HepG2 (cell line): ENCODE results near the gene C22orf39. TPM values are rescaled to one million over a fixed set of nuclear protein-coding genes. Genes with fewer than 3 reads are reported as not detected.

ENCODE experiments used
- ATAC-seq: fragments of 200-7000 bp; cut with Tn5 transposase; 3 replicates; pipeline ENCODE4 v1.9.1; 2020; ENCODE audit warnings: mild to moderate bottlenecking, moderate library complexity
- BruUV-seq: library from RNA; stranded (reverse); fragments of 400-500 nt; replicated peaks from 2 replicates; lab custom pipeline; 2021; lab: Mats Ljungman, UMichigan
- CTCF ChIA-PET: fragments of 300-600 bp; formaldehyde crosslinking; extraction: SDS; loops from one replicate; lab custom pipeline; 2021; ENCODE audit warnings: low total read pairs, inconsistent platforms, low intra/inter-chr PET ratio; lab: Yijun Ruan, JAX
- POLR2A ChIA-PET: fragments of 350-600 bp; sonication (Branson Sonifier 250); formaldehyde crosslinking; loops from one replicate; lab custom pipeline; 2020; ENCODE audit warnings: antibody characterized with exemption, inconsistent platforms; lab: Yijun Ruan, JAX
- DNase-seq: peaks from one replicate; pipeline ENCODE4 v3.0.0-alpha.2; 2015; ENCODE audit warnings: low spot score
- FAIRE-seq: peaks from 3 replicates; lab custom pipeline; 2011; peaks lifted over from hg19 to GRCh38; lab: Jason Lieb, UNC
- H2AFZ ChIP-seq: one replicate; pipeline ENCODE4 v1.6.1; 2011; ENCODE audit warnings: low read length, inconsistent platforms
- H3K27ac ChIP-seq: fragments of 300-600 bp; 3 replicates; pipeline ENCODE4 v1.8.0; 2011; ENCODE audit warnings: mixed run types, mild to moderate bottlenecking, mixed read lengths, low read length, inconsistent platforms; ENCODE audit not compliant: insufficient read depth; ENCODE audit errors: extremely low read length
- H3K27me3 ChIP-seq, 2 experiments: fragments of 200-600 bp in 1 of 2; 2 replicates in 1 of 2; 3 replicates in 1 of 2; pipeline versions ENCODE4 v1.6.0 to v1.8.0; 2011; ENCODE audit warnings: low read length in 2 of 2, mild to moderate bottlenecking in 2 of 2, moderate library complexity in 2 of 2, inconsistent platforms in 1 of 2; ENCODE audit not compliant: insufficient read depth in 2 of 2, control insufficient read depth in 1 of 2
- H3K36me3 ChIP-seq, 2 experiments: fragments of 200-600 bp in 1 of 2; replicated peaks in 1 of 2; 2 replicates in 1 of 2; 3 replicates in 1 of 2; pipeline versions ENCODE4 v1.5.1 to v1.8.0; 2011; ENCODE audit warnings: low read length in 2 of 2, inconsistent platforms in 1 of 2; ENCODE audit not compliant: insufficient read depth in 2 of 2, control insufficient read depth in 1 of 2
- H3K4me1 ChIP-seq: 2 replicates; pipeline ENCODE4 v1.5.1; 2012; ENCODE audit warnings: low read length, inconsistent platforms; ENCODE audit not compliant: insufficient read depth
- H3K4me2 ChIP-seq: 2 replicates; pipeline ENCODE4 v1.6.0; 2011; ENCODE audit warnings: low read depth, low read length, inconsistent platforms
- H3K4me3 ChIP-seq, 3 experiments: fragments of 200-600 bp in 1 of 3; sonication (generic), shearing (Covaris generic) in 1 of 3; replicated peaks in 1 of 3; 2 replicates each; pipeline ENCODE4 v1.5.1; 2011 to 2016; ENCODE audit warnings: low read length in 3 of 3, inconsistent platforms in 2 of 3, low read depth in 2 of 3, mild to moderate bottlenecking in 2 of 3, control low read depth in 1 of 3, mixed read lengths in 1 of 3; ENCODE audit not compliant: insufficient read depth in 1 of 3
- H3K79me2 ChIP-seq: one replicate; pipeline ENCODE4 v1.6.1; 2011; ENCODE audit warnings: low read length, inconsistent platforms; ENCODE audit not compliant: insufficient read depth
- H3K9ac ChIP-seq: 2 replicates; pipeline ENCODE4 v1.6.0; 2011; ENCODE audit warnings: mild to moderate bottlenecking, low read depth, low read length, inconsistent platforms; ENCODE audit not compliant: insufficient read depth
- H3K9me3 ChIP-seq: 2 replicates; pipeline ENCODE4 v1.5.1; 2012; ENCODE audit warnings: mild to moderate bottlenecking, low read length
- H4K20me1 ChIP-seq: 2 replicates; pipeline ENCODE4 v1.6.0; 2011; ENCODE audit warnings: inconsistent platforms, mild to moderate bottlenecking, low read length, moderate library complexity; ENCODE audit not compliant: insufficient read depth
- ARID2 ChIP-seq: sonication (generic); formaldehyde crosslinking; IDR thresholded peaks from 2 replicates; pipeline ENCODE4 v1.8.1; 2022; ENCODE audit warnings: mild to moderate bottlenecking, missing genetic modification reagents, borderline replicate concordance
- ASH2L ChIP-seq: fragments of 300-600, 200-600 bp; sonication (generic); IDR thresholded peaks from 2 replicates; pipeline ENCODE4 v1.7.0; 2017; ENCODE audit warnings: low read depth, mild to moderate bottlenecking, moderate library complexity, mixed read lengths, low read length; ENCODE audit not compliant: insufficient read length
- GATAD2A ChIP-seq: IDR thresholded peaks from 2 replicates; pipeline ENCODE4 v1.6.1; 2016
- KMT2A ChIP-seq: sonication (generic); formaldehyde crosslinking; IDR thresholded peaks from 2 replicates; pipeline ENCODE4 v1.4.0; 2020; ENCODE audit warnings: missing genetic modification reagents
- MBNL3 ChIP-seq: fragments of 250-450 bp; sonication (Bioruptor Pico); conservative IDR thresholded peaks from 2 replicates; pipeline ENCODE4 v1.8.0; 2022; ENCODE audit warnings: mild to moderate bottlenecking, inconsistent platforms
- PHB2 ChIP-seq: fragments of 450-650 bp; IDR thresholded peaks from 2 replicates; pipeline ENCODE4 v1.6.1; 2018; ENCODE audit not compliant: partially characterized antibody
- PPARG ChIP-seq: conservative IDR thresholded peaks from 2 replicates; pipeline ENCODE4 v1.6.1; 2016; ENCODE audit warnings: missing biosample characterization, missing genetic modification reagents
- RAD51 ChIP-seq: fragments of 450-650 bp; IDR thresholded peaks from 2 replicates; pipeline ENCODE4 v1.6.1; 2016; ENCODE audit warnings: borderline replicate concordance
- TMF1 ChIP-seq: sonication (generic); formaldehyde crosslinking; IDR thresholded peaks from 2 replicates; pipeline ENCODE4 v1.8.1; 2022; ENCODE audit warnings: low read depth, missing genetic modification reagents
- ZBTB21 ChIP-seq: sonication (generic); formaldehyde crosslinking; IDR thresholded peaks from 2 replicates; pipeline ENCODE4 v1.4.0; 2020; ENCODE audit warnings: missing genetic modification reagents
- ZNF263 ChIP-seq: sonication (generic); formaldehyde crosslinking; IDR thresholded peaks from 2 replicates; pipeline ENCODE4 v1.4.0; 2020; ENCODE audit warnings: missing genetic modification reagents
- ZNF343 ChIP-seq: sonication (generic); formaldehyde crosslinking; IDR thresholded peaks from 2 replicates; pipeline ENCODE4 v1.4.0; 2020; ENCODE audit warnings: mild to moderate bottlenecking, missing genetic modification reagents
- ZNF670 ChIP-seq: sonication (generic); formaldehyde crosslinking; IDR thresholded peaks from 2 replicates; pipeline ENCODE4 v1.8.0; 2022; ENCODE audit warnings: mild to moderate bottlenecking, missing genetic modification reagents, borderline replicate concordance
- ZNF724P ChIP-seq: sonication (generic); formaldehyde crosslinking; IDR thresholded peaks from 2 replicates; pipeline ENCODE4 v1.8.0; 2022; ENCODE audit warnings: missing genetic modification reagents, borderline replicate concordance
- WGBS: methylation state at CpG from one replicate; pipeline ENCODE4 v1.1.6; 2017; ENCODE audit warnings: low lambda C conversion rate; 5-methylcytosine and 5-hydroxymethylcytosine counted together
- in situ Hi-C: cut with HindIII; loops from 2 replicates; pipeline ENCODE4 v1.10.0; 2017; ENCODE audit warnings: low pct_unique_long_range_greater_than_20kb; ENCODE audit not compliant: extremely low pct_ligation_motif_present
- intact Hi-C: fragments of 100-400 bp; cut with micrococcal nuclease; formaldehyde crosslinking; loops from one replicate; pipeline ENCODE4 v1.10.0; 2022; ENCODE audit not compliant: unreplicated experiment
- polyA plus RNA-seq, 8 experiments: library from polyadenylated mRNA; depleted of rRNA in 3 of 8; stranded (reverse) in 7 of 8; unstranded in 1 of 8; fragments of >200 nt; fragmentation: Illumina TruSeq in 4 of 8; extraction: Trizol in 4 of 8; gene quantifications; 2 replicates each; pipeline versions ENCODE4 v1.2.1 to v1.2.3, GENCODE V29; 2011 to 2016; ENCODE audit warnings: low read depth in 4 of 8, missing spikeins in 1 of 8, mixed read lengths in 1 of 8; ENCODE audit not compliant: insufficient read depth in 1 of 8
- total RNA-seq, 5 experiments: library from RNA; depleted of rRNA; stranded (reverse); fragments of >200 nt; fragmentation: Illumina TruSeq; extraction: Trizol; gene quantifications; 2 replicates each; pipeline ENCODE4 v1.2.3, GENCODE V29; 2016; ENCODE audit warnings: low read depth in 1 of 5
- TF ChIP-seq, protein P1 (sequence below): sonication (generic); formaldehyde crosslinking; IDR thresholded peaks from 2 replicates; pipeline ENCODE4 v1.5.0; 2020; ENCODE audit warnings: mild to moderate bottlenecking, missing genetic modification reagents
- TF ChIP-seq, protein P2 (sequence below): sonication (generic); formaldehyde crosslinking; IDR thresholded peaks from 2 replicates; pipeline ENCODE4 v1.5.1; 2020; ENCODE audit warnings: mild to moderate bottlenecking, missing genetic modification reagents, moderate library complexity

The C22orf39 gene
- total and polyA plus RNA-seq, 2 of the 13 experiments (the other 11 are each of a cell fraction or from before 2014, with no cell fraction given) = 23.4 to 26.4 TPM

DNA sequence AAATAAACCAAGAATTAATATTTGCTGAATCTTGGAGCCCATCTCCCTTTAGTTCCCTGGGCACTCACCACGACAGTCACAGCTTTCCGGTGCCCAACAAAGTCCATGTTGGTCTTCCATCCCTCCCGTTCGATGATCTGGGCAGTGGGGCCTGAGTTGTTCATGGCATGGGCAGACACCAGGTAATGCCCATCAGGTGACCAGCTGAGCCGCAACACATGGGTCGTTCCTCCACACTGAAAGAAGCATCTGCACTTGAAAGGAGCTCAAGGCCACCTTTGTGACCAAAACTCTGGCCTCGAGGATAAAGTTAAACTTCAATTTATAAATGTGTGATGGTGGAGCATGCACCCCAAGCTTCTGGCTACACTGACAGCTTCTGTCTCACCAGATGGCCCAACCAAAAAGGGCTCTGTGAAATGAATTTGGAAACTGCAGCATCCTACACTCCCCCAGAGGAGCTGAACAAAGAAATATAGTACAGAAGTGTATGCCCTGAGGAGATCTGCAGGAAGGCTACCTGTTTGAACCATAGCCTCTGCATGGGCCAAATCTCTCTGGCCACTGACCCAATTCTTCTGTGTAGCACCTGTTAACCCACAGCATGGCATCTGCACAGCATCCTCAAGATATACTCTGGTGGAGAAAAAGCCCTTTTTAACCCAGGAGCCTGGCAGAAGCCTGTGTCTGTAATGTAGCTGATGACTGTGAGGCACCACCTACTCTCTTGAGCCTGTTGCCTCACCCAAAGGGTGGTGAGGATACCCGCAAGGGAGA is 53.0 kb downstream of the C22orf39 start:
- H2AFZ ChIP-seq = no peak overlapping the region
- H3K9ac ChIP-seq = no peak overlapping the region
- no peak for ATAC-seq
- no peak for TF ChIP-seq PHB2
- TF ChIP-seq ARID2 (CRISPR knock-in tag) = no peak
- no peak for TF ChIP-seq GATAD2A (CRISPR knock-in tag)
- no peak for TF ChIP-seq ZNF263 (CRISPR knock-in tag)
- no peak for TF ChIP-seq MBNL3 (CRISPR knock-in tag)
- TF ChIP-seq ZNF670 = no peak
- no peak for TF ChIP-seq ZBTB21 (CRISPR knock-in tag)
- TF ChIP-seq ZNF343 (CRISPR knock-in tag) = no peak
- TF ChIP-seq, all 625 proteins: peak for 0
- Histone ChIP-seq H3K36me3 (peaks cover 29 to 89% of the 10 kb centered on the region in 2 experiments), H3K9me3 (no peaks in the 10 kb centered on the region), H3K4me3 (no peak overlapping the region), H4K20me1 (no peaks in the 10 kb centered on the region), H3K27ac (no peak overlapping the region), H3K4me1 (no peaks in the 10 kb centered on the region), H3K27me3 (no peaks in the 10 kb centered on the region), H3K79me2 (no peaks in the 10 kb centered on the region), H3K4me2 (no peak overlapping the region)
- intact Hi-C loops = no loop called here
- no peak for FAIRE-seq
- CTCF ChIA-PET = no interaction called here
- DNase-seq = no peak
- 100% methylated on average over 8 of the region's 8 CpGs for WGBS
- BruUV-seq = no TSS peak
- POLR2A ChIA-PET = no interaction called here
- in situ Hi-C loops = no loop called here

DNA sequence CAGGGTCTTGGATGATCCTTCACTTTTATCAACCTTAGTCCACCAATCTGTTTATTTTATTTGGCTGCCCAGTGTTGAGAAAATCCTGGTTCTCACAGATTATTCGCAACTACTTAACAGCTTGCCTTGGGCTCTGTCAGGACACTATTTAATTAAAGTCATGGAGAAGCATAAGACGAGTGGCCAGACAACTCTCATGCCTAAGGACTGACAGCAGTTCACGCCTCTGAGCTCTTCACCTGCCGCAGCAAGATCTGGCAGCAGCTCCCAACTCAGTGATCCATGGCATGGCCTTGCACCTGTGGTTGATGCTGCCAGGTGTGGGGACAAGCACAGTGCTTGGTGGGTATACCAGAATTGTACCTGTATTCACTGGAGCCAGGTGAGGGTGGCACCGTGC is 53.8 kb downstream of the C22orf39 start:
- no peaks in the 10 kb centered on the region for H3K27me3 ChIP-seq
- ATAC-seq = no peak
- H3K9me3 ChIP-seq = no peaks in the 10 kb centered on the region
- no peaks in the 10 kb centered on the region for H3K79me2 ChIP-seq
- ChIA-PET CTCF (no interaction called here), POLR2A (no interaction called here)
- no peak overlapping the region for H3K27ac ChIP-seq
- no peak overlapping the region for H3K9ac ChIP-seq
- no TSS peak for BruUV-seq
- peaks cover 30 to 92% of the 10 kb centered on the region in 2 experiments for H3K36me3 ChIP-seq
- intact Hi-C loops = no loop called here
- no peaks in the 10 kb centered on the region for H3K4me1 ChIP-seq
- no peak overlapping the region for H3K4me3 ChIP-seq
- no peaks in the 10 kb centered on the region for H4K20me1 ChIP-seq
- in situ Hi-C loops = no loop called here
- H2AFZ ChIP-seq = no peak overlapping the region
- H3K4me2 ChIP-seq = no peak overlapping the region
- WGBS = 91% methylated on average over 4 of the region's 5 CpGs
- DNase-seq = no peak
- FAIRE-seq = no peak
- TF ChIP-seq ZNF724P = no peak
- no peak for TF ChIP-seq ASH2L
- no peak for TF ChIP-seq RAD51
- no peak for TF ChIP-seq KMT2A (CRISPR knock-in tag)
- no peak for TF ChIP-seq PHB2
- TF ChIP-seq, protein P1, sequence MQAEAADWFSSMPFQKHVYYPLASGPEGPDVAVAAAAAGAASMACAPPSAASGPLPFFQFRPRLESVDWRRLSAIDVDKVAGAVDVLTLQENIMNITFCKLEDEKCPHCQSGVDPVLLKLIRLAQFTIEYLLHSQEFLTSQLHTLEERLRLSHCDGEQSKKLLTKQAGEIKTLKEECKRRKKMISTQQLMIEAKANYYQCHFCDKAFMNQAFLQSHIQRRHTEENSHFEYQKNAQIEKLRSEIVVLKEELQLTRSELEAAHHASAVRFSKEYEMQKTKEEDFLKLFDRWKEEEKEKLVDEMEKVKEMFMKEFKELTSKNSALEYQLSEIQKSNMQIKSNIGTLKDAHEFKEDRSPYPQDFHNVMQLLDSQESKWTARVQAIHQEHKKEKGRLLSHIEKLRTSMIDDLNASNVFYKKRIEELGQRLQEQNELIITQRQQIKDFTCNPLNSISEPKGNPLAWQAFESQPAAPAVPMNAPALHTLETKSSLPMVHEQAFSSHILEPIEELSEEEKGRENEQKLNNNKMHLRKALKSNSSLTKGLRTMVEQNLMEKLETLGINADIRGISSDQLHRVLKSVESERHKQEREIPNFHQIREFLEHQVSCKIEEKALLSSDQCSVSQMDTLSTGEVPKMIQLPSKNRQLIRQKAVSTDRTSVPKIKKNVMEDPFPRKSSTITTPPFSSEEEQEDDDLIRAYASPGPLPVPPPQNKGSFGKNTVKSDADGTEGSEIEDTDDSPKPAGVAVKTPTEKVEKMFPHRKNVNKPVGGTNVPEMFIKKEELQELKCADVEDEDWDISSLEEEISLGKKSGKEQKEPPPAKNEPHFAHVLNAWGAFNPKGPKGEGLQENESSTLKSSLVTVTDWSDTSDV (CRISPR knock-in tag) = no peak
- no peak for TF ChIP-seq PPARG
- no peak for TF ChIP-seq TMF1
- TF ChIP-seq, protein P2, sequence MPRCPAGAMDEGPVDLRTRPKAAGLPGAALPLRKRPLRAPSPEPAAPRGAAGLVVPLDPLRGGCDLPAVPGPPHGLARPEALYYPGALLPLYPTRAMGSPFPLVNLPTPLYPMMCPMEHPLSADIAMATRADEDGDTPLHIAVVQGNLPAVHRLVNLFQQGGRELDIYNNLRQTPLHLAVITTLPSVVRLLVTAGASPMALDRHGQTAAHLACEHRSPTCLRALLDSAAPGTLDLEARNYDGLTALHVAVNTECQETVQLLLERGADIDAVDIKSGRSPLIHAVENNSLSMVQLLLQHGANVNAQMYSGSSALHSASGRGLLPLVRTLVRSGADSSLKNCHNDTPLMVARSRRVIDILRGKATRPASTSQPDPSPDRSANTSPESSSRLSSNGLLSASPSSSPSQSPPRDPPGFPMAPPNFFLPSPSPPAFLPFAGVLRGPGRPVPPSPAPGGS (CRISPR knock-in tag) = no peak
